Skeletal muscle satellite cell (primary cell): Measurements from ENCODE around the gene ANKLE2.

Source experiments
- H3K27me3 ChIP-seq: 2 replicates; pipeline ENCODE4 v1.7.0; 2013; ENCODE audit warnings: low read length; ENCODE audit not compliant: control insufficient read depth, insufficient read depth
- H3K36me3 ChIP-seq: 2 replicates; pipeline ENCODE4 v1.7.0; 2013; ENCODE audit warnings: mild to moderate bottlenecking, control low read depth, low read length; ENCODE audit not compliant: insufficient read depth
- H3K4me1 ChIP-seq: 2 replicates; pipeline ENCODE4 v1.7.0; 2013; ENCODE audit warnings: low read length; ENCODE audit not compliant: control insufficient read depth, insufficient read depth
- H3K4me2 ChIP-seq: 2 replicates; pipeline ENCODE4 v1.7.0; 2013; ENCODE audit warnings: mild to moderate bottlenecking, low read length
- H3K4me3 ChIP-seq: 2 replicates; pipeline ENCODE4 v1.7.0; 2013; ENCODE audit warnings: low read length
- H3K9ac ChIP-seq: 2 replicates; pipeline ENCODE4 v1.7.0; 2013; ENCODE audit warnings: mild to moderate bottlenecking, low read depth, low read length, moderate library complexity
- H3K9me3 ChIP-seq: replicated peaks from 2 replicates; pipeline ENCODE4 v1.7.0; 2013; ENCODE audit warnings: mild to moderate bottlenecking, control low read depth, low read length

ANKLE2 gene

DNA sequence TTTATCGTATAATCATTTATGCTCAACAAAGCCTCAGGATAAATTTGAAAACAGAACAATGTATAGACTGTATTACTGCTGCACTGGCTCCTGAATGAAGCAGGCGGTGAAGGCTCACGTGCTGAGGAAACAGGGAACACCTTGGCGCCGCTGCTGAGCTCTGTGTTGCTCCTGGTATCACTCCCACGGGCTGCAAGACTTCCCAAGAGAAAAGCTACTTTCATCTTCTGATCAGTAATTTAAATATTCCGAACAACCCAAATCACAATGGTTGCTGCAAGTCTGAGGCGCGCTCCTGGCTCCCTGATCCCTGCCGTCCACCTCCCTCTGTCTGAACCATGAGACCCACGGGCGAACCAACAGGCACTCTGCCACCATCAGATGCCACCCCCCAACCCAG, 35.2 kb downstream of the ANKLE2 start:
- H3K4me3 ChIP-seq = no peak overlapping the region
- H3K9me3 ChIP-seq = no peaks in the 10 kb centered on the region
- peaks cover 82% of the 10 kb centered on the region for H3K36me3 ChIP-seq
- no peak overlapping the region for H3K4me2 ChIP-seq
- peaks cover 25% of the 10 kb centered on the region for H3K4me1 ChIP-seq
- H3K9ac ChIP-seq = no peak overlapping the region
- H3K27me3 ChIP-seq = no peaks in the 10 kb centered on the region

DNA sequence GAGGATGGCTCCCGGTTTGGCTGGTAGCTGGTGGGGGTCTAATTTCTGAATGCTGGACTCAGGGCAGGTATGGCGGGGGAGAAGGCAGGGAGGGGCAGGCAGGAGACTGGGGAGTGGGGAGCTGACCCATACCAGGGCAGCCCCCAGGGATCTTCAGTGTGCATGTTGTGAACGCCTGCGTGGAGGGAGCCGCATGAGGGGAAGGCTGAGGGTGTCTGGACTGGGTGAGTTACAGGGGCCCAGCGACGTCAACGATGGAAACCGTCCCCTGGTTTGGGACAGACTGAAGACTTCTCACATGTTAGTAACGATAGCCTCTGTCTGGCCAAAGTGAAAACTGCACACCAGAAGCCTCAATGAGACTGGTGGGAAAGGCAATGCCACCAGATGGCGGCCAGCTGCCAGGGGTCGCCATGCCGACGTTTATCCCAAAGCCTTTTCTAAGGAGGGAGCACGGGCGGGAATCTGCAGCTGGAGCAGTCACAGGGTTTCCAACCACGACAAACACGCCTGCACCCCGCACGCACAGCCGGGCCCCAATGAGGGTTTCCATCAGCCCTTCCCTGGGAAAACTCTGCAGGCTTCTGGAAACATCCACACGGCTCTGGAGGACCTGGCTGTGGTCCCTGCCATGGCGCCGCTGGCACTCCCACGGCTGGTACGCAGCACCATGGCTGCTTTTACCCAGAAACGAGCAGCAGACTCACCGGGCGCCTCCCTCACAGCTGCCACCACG, 37.0 kb downstream of the ANKLE2 start:
- no peaks in the 10 kb centered on the region for H3K9me3 ChIP-seq
- no peaks in the 10 kb centered on the region for H3K27me3 ChIP-seq
- H3K4me2 ChIP-seq = no peak overlapping the region
- H3K4me3 ChIP-seq = no peak overlapping the region
- peaks cover 25% of the 10 kb centered on the region for H3K4me1 ChIP-seq
- H3K9ac ChIP-seq = no peak overlapping the region
- H3K36me3 ChIP-seq = peaks cover 79% of the 10 kb centered on the region

DNA sequence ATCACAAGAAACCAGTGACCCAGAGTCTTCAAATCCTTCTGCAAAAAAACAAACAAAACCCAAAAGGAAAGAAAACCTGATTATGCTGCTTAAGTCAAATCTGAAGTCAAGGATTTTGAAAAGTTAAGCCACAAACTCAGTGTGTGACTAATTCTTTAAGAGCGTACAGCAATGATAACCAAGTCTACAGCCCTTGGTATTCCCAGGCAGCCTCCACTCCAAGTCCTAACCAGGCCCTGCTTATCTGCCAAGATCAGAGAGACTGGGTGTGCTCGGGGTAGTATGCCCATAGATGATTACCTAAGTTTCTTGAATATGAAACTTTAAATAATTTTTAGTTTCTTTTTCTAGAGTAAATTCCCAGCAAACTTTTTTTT, 37.9 kb downstream of the ANKLE2 start:
- Histone ChIP-seq H3K36me3 (peaks cover 84% of the 10 kb centered on the region), H3K4me3 (no peak overlapping the region), H3K27me3 (no peaks in the 10 kb centered on the region), H3K9ac (no peak overlapping the region), H3K4me2 (no peak overlapping the region), H3K9me3 (no peaks in the 10 kb centered on the region), H3K4me1 (peaks cover 25% of the 10 kb centered on the region)

DNA sequence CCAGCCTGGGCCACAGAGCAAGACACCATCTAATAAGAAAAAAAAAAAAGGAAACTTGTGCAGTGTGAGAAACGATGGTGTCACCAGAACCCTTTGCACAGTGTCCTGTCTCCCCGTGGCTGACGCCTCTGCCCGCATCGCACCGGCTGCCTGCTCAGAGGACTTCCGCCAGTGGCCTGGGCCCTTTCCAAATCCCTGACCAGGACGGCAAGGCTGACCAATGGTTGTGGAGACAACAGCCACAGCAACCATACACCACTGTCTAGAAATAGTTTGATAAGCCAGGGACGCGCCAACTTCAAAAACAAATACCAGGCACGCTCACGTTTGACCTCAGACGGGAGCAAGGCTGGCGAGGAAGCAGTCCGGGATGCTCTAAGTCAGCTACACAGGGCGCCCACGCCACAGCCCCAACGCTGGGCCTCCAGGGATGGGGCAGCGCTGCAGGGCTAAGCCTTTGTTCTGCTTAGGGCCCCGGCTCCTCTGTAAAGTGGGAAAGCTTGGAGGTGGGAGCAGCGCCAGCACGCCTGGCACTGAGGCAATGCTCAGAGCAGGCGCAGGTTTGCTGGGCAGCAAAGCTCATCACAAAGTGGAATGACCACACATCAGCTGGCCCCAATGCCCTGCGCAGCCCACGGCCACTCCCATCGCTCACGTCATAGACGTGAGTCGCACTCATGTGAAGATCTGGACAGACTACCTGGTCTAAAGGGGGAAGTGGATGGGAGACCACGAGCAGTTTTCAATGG, 38.4 kb downstream of the ANKLE2 start:
- H3K27me3 ChIP-seq = no peaks in the 10 kb centered on the region
- H3K36me3 ChIP-seq = peaks cover 82% of the 10 kb centered on the region
- H3K9ac ChIP-seq = no peak overlapping the region
- no peak overlapping the region for H3K4me2 ChIP-seq
- H3K9me3 ChIP-seq = no peaks in the 10 kb centered on the region
- H3K4me1 ChIP-seq = peaks cover 25% of the 10 kb centered on the region
- no peak overlapping the region for H3K4me3 ChIP-seq

DNA sequence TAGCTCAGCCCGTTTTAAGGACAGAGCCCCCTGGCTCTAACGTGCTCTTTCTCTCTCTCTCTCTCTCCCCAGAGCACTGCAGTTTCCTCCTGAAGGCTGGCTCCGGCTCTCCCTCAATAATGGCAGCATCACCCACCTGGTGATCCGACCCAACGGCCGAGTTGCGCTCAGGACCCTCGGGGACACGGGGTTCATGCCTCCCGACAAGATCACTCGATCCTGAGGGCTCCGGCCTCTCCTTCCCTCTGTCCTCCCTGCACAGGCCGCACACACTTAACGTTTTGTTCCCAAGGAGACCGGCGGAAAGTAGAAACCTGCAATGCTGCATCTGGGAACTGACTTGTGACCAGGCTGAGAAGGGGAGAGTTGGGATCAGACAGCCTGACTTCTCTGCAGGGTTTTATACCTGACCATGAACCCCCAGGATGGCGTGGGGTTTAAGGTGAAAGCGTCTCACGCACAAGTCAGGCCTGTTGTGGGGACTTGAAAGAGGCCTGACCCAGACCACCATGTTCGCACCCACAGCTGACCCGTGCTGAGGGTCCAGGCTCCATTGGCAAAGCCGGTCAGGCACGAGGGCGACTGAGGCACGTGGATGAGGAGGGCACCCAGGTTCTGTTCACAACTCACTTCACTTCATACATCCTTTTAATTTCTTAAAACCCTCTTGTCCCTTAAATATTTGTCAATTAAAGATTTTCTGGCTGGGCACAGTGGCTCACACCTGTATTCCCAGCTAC, 40.9 kb downstream of the ANKLE2 start:
- no peak overlapping the region for H3K9ac ChIP-seq
- peaks cover 25% of the 10 kb centered on the region for H3K4me1 ChIP-seq
- H3K9me3 ChIP-seq = no peaks in the 10 kb centered on the region
- H3K4me3 ChIP-seq = no peak overlapping the region
- H3K4me2 ChIP-seq = no peak overlapping the region
- H3K36me3 ChIP-seq = peaks cover 75% of the 10 kb centered on the region
- H3K27me3 ChIP-seq = no peaks in the 10 kb centered on the region

DNA sequence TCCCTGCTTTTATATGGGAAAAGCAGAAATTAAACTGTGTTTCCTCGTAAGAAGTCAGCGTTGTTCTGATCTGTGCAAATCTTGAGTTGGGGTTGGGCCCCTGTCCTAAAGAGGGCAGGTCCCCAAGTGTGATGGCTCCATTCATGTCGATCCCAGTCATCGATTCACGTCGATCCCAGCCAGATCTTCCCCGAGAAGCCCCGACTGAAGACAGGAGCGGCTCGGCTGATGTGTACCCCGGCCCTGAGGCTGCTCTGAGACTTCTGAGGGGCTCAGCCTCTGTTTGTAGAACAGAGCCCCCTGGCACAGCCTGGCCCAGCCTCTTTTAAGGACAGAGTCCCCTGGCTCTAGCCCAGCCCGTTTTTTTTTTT, 41.7 kb downstream of the ANKLE2 start:
- H3K4me1 ChIP-seq = peaks cover 18% of the 10 kb centered on the region
- H3K4me2 ChIP-seq = no peak overlapping the region
- peaks cover 68% of the 10 kb centered on the region for H3K36me3 ChIP-seq
- H3K9ac ChIP-seq = no peak overlapping the region
- H3K4me3 ChIP-seq = no peak overlapping the region
- no peaks in the 10 kb centered on the region for H3K27me3 ChIP-seq
- no peaks in the 10 kb centered on the region for H3K9me3 ChIP-seq

DNA sequence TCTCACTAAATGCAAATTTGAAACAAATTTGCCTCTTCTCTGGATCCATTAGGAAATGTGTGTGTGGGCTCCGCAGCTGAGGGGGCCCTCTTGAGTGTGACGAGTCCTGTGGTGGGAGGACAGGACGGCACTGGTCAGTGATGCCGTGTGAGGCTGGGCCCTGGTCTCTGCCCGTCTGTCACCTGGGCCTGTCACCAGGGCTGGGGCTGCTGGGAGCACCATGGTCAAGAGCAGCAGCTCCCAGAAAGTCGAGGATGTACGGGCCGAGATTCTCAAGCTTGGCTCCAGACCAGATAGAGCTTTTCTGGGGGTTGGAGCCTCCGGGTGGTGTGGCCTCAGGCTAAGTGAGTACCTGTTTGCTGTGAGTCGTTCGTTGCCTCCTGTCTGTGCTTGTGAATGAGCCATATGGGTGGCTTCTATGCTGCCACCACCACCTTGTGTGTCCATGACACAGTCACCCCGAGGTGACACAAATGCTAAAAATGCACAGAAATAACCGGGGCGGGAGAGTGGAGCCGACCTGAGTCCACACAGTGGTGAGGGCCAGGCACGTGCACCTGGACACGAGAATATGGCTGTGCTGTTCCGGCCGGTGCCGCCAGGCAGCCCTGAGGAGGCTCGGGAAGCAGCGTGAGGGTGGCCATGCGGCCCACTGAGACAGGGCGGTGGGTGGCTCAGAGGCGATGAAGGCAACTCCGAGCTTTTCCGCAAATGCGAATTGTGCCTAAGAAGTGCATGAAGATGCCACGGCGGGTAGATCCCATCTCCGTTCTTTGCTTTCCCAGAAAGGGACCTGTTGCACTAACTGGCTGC, 42.3 kb downstream of the ANKLE2 start:
- H3K36me3 ChIP-seq = peaks cover 68% of the 10 kb centered on the region
- H3K9me3 ChIP-seq = no peaks in the 10 kb centered on the region
- peaks cover 12% of the 10 kb centered on the region for H3K4me1 ChIP-seq
- H3K9ac ChIP-seq = no peak overlapping the region
- H3K4me3 ChIP-seq = no peak overlapping the region
- H3K4me2 ChIP-seq = no peak overlapping the region
- H3K27me3 ChIP-seq = no peaks in the 10 kb centered on the region

DNA sequence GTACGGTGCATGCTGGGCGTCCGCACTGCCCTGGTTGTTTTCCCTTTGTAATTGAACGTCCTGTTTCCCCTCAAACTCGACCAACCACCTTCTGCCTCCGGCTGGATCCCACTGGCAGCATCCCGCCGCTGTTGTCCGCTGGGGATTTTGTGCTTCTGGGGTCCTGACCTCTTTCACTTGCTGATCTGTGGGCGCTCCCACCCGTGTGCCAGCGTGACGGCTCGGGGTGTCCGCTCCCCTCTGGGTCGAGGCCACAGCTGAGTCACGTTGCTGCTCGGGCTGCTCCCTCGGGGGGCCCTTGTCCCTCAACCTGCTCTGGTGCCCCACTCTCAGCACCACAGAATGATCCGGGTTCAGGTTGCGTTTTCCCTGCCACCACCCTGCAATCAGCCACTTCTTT, 43.0 kb downstream of the ANKLE2 start:
- Histone ChIP-seq H3K4me3 (no peak overlapping the region), H3K36me3 (peaks cover 62% of the 10 kb centered on the region), H3K4me2 (no peak overlapping the region), H3K4me1 (peaks cover 7% of the 10 kb centered on the region), H3K27me3 (no peaks in the 10 kb centered on the region), H3K9me3 (no peaks in the 10 kb centered on the region), H3K9ac (no peak overlapping the region)

DNA sequence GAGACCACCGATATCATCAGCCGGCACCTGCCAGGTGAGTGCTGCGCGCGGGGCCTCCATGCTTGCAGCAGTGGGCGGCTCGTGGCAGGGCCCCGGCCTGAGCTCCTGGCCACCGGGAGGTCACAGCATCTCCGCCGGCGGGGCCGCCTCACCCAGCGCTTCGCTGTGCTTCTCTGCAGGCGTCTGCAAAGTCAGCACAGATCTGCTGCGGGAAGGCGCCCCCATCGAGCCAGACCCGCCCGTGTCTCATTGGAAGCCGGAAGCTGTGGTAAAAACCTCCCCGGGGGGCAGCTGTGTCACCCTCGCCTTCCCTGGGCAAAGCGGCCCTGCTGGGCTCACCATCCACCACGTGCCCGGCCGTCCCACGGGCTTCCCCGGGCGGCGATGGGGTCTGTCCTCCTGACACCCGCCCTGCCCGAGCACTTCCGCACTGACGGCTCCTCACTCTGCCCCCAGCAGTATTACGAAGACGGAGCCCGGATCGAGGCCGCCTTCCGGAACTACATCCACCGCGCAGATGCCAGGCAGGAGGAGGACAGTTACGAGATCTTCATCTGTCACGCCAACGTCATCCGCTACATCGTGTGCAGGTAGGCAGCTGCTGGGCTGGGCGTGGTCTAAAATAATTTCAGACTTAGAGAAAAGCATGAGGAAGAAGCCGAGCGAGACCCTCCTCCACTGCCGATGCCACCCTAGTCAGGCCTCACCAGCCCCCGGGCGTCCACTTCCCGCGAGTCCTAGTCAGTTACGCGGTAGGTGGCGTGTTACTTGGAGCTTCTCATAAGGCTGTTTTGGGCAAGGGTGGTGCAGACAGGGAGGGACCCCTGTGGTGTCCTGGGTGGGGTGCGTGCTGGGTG, 43.9 kb downstream of the ANKLE2 start:
- H3K36me3 ChIP-seq = peaks cover 55% of the 10 kb centered on the region
- no peak overlapping the region for H3K4me3 ChIP-seq

DNA sequence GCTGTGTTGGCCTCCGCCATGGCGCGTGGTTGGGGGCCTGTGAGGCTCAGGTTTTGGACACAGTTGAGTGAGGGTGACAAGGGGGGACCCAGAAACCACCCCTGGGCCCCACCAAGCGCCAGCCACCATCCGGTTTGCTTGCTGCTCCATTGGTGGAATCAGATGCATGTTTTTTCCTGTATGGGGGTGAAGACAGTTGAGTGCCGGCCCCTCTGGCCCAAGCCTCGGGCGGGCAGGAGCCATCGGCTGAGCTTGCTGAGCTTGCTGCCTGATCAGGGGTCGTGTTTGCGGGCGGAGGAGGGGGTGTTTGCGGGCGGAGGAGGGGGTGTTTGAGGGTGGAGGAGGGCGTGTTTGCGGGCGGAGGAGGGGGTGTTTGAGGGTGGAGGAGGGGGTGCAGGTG, 44.6 kb downstream of the ANKLE2 start:
- Histone ChIP-seq H3K27me3 (no peaks in the 10 kb centered on the region), H3K9ac (no peak overlapping the region), H3K4me1 (peaks cover 3% of the 10 kb centered on the region), H3K4me3 (no peak overlapping the region), H3K36me3 (peaks cover 54% of the 10 kb centered on the region), H3K4me2 (no peak overlapping the region), H3K9me3 (no peaks in the 10 kb centered on the region)

More for the DNA sequence above, 43.9 kb downstream of the ANKLE2 start:
- Histone ChIP-seq H3K4me2 (no peak overlapping the region), H3K9me3 (no peaks in the 10 kb centered on the region), H3K4me1 (no peaks in the 10 kb centered on the region), H3K27me3 (no peaks in the 10 kb centered on the region), H3K9ac (no peak overlapping the region)
